GM18868 (cell line): Measurements from ENCODE around the gene TRIM27.
A peak's percentile ranks its signal among the peaks of the same experiment; 100 is the strongest.
"Not testable (repeated sequence)": the region's sequence is repeated elsewhere in the genome, so short reads cannot be mapped to it uniquely, and the experiment has no call there.

Experiments used
- ATAC-seq: cut with Tn5 transposase; IDR thresholded peaks from one replicate; pipeline ENCODE4 v1.9.1; 2021; ENCODE audit warnings: mild to moderate bottlenecking, moderate library complexity; ENCODE audit not compliant: unreplicated experiment

Gene TRIM27

DNA sequence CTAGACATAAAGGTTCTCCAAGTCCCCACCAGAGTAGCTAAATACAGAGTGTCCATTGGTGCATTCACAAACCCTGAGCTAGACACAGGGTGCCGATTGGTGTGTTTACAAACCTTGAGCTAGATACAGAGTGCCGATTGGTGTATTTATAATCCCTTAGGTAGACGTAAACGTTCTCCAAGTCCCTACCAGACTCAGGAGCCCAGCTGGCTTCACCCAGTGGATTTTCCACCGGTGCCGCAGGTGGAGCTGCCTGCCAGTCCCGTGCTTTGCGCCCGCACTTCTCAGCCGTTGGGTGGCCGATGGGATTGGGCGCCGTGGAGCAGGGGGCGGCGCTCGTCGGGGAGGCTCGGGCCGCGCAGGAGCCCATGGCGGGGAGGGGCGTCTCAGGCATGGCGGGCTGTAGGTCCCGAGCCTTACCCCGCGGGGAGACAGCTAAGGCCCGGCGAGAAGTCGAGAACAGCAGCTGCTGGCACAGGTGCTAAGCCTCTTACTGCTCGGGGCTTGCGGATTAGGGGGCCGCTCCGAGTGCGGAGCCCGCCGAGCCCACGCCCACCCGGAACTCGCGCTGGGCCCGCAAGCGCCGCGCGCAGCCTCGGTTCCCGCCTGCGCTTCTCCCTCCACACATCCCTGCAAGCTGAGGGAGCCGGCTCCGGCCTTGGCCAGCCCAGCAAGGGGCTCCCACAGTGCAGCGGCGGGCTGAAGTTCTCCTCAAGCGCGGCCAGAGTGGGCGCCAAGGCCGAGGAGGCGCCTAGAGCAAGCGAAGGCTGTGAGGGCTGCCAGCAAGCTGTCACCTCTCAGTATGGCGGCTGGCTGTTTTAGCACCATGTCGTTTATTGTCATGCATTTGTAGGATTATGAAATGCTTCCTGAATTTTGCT, 57.3 kb downstream of the TRIM27 start:
- ATAC-seq = peak; percentile 60

DNA sequence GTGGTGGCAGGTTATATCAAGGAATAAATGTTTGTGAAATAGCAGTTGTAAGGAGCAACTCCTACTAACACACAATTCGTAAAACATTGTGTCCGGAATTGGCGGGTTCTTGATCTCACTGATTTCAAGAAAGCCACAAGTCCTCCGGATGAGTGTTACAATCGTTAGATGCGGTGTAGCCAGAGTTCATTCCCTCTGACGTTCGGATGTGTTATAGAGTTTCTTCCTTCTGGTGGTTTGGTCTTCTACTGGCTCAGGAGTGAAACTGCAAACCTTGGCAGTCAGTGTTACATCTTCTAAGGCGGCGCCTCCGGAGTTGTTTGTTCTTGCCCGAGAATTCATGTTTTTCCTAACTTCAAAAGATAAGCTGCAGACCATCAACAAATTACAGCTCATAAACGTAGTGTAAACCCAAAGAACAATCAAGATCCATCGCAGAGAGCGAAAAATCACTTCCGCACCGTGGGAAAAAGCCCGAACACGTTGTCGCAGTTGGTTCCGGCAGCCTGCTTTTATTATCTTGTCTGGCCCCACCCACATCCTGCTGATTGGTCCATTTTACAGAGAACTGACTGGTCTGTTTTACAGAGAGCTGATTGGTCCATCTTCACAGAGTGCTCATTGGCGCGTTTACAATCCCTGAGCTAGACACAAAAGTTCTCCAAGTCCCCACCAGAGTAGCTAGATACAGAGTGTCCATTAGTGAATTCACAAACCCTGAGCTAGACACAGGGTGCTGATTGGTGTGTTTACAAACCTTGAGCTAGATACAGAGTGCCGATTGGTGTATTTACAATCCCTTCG, 58.2 kb downstream of the TRIM27 start:
- ATAC-seq = no peak

DNA sequence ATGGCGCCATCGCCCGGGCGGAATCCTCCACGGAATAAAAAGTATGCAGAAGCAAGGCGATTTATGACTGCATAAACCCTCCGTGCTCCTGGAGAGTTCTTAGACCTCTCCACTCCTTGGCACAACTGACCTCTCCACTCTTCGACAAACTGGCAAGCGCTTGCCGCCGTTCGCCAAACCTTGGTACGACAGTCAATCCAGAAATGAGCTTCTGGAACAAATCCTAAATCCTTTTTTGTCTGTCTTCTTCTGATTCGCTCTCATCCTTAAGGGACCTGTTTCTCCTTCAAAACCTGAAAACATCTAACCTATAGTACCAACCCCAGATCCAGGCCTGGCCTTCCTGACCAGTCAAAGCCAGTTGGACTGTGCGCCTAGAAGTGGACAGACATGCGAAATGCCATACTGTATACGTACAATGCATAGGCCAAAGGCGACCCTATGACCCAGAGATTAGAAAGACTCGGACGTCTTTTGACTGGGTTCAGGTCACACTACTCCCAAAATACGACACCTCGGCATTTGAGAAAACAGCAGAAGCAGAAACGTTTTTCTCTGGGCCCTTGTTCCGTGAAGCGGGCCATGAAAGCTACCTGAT, 59.4 kb downstream of the TRIM27 start:
- no peak for ATAC-seq

DNA sequence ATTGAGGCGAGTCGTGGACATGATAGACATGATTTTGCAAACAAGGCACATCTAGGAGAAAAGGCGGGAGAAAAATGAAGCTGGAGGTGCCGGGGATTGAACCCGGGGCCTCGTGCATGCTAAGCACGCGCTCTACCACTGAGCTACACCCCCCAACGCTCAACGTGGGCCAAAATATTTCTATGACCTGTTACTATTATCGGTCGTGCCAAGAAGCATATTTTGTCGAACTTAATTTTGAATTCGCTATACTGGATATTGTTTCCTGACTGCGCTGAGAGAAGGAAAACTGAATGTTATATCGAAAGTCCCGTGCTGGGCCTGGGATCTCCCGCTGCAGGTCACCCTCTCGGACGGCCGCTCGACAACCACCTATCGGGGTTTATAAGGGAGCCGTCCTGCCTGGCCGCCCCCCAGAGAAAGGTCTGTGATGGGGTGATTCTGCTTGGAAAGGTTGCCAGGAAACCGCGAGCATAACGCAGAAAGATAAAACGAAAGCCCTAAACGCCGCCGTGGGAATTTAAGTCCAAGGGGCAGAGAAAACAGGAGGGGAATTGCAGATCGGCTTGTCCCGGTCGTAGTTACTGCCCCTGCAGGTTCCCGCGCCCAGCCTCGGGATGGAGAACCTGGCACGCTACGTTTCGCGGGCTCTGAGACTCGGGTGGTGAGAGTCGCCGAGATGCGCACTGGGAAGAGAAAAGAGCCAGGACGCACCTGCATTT, 60.0 kb downstream of the TRIM27 start:
- ATAC-seq = no peak

DNA sequence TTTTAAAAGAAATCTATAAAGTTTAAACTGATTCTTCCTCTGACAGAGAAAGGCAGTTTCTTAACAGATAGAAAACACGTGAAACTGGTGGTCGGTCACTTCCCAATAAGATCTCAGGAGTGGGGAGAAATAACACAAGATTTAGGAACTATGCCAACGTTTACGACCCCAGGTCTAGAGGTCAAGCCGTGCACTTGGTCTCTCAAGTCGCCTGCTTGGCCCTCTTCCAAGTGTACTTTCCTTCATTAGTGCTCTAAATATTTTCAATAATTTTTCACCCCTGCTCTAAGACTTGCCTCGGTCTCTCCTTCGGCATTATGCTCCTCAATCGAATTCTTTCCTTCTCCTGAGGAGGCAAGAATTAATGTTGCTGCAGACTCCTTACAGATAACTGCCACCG, 61.7 kb downstream of the TRIM27 start:
- no peak for ATAC-seq

DNA sequence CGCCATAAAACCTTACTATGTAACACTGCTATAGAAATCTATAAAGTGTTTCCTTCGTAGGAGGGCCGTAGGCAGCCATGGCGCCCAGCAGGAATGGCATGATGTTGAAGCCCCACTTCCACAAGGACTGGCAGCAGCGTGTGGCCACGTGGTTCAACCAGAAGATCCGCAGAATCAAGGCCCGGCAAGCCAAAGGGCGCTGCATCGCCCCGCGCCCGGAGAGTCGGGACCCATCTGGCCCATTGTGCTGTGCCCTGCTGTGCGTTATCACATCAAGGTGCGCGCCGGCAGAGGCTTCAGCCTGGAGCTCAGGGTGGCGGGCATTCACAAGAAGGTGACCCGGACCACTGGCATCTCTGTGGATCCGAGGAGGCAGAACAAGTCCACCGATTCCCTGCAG, 62.4 kb downstream of the TRIM27 start:
- no peak for ATAC-seq

DNA sequence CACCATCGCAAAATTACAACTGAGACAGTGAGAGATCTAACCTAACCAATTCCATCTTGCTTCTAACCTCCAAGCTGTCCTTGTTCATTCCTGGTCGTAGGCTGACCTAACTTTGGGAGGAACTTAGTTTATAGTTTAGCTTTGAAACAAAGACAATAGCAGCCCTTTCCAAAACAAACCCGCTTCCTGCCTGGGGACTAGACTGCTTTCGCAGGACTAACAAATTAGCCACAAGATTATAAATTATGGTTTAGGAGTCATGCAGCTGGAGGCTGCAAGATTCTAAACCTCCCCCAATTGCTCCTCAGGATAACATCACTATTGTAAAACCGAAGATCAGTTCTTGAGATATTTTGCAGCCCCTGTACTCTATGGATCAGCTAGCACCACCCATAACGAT, 63.2 kb downstream of the TRIM27 start:
- ATAC-seq = no peak

DNA sequence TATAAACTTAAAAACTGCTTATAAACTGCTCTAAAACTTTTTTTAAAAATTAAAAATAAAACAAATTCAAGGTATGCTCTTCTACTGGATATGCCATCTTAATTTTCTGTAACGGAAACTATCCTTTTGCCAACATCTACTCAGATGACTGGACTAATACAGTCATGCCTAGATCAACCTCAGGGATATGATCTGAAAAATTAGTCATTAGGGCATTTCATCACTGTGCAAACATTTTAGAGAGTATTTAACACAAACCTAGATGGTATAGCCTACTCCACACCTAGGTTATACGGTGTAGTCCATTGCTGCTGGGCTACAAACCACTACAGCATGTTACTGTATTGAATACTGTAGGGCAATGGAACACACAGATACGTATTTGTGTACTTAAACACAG, 64.8 kb downstream of the TRIM27 start:
- ATAC-seq = no peak

DNA sequence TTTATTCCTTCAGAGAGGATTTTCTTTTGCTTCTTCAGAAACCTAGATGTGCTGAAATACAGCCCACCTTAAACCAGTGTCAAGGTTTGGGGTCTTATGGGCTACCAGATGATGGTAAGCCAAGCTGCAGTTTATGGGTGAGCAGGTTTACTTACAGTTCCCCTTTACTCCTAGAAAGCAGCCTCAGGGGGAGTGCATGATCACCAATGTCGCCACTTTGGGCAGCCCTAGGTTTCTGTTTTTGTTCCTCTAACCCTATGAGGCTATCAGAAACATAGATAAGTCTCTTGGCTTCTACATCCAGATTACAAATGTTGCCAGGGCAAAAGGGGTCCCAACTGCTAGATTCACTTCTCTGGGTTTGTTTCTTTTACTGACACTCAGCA, 67.2 kb downstream of the TRIM27 start:
- no peak for ATAC-seq

DNA sequence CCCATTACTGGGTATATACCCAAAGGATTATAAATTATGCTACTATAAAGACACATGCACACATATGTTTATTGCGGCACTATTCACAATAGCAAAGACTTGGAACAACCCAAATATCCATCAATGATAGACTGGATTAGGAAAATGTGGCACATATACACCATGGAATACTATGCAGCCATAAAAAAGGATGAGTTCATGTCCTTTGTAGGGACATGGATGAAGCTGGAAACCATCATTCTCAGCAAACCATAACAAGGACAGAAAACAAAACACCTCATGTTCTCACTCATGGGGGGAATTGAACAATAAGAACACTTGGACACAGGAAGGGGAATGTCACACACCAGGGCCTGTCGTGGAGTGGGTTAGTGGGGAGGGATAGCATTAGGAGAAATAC, 69.4 kb downstream of the TRIM27 start:
- not testable (repeated sequence) for ATAC-seq
